Endometrial microvascular endothelial cells (primary cell): Measurements from ENCODE around the gene SLC44A5. TPM values are rescaled to one million over a fixed set of nuclear protein-coding genes. Genes with fewer than 3 reads are reported as not detected.
"Not testable (repeated sequence)": the region's sequence is repeated elsewhere in the genome, so short reads cannot be mapped to it uniquely, and the experiment has no call there.

Experiments
- in situ Hi-C: cut with HindIII; loops from 2 replicates; pipeline ENCODE4 v1.10.0; 2017; ENCODE audit warnings: low sequenced_read_pairs, low pct_unique_long_range_greater_than_20kb; ENCODE audit errors: inconsistent ontology term
- total RNA-seq: library from RNA; depleted of rRNA; stranded (reverse); fragments of >200 nt; gene quantifications from one replicate; pipeline ENCODE4 v1.2.3, GENCODE V29; 2015; ENCODE audit errors: inconsistent ontology term

SLC44A5 gene
- total RNA-seq, 1 donor from 2014 or later: 1.4 TPM

DNA sequence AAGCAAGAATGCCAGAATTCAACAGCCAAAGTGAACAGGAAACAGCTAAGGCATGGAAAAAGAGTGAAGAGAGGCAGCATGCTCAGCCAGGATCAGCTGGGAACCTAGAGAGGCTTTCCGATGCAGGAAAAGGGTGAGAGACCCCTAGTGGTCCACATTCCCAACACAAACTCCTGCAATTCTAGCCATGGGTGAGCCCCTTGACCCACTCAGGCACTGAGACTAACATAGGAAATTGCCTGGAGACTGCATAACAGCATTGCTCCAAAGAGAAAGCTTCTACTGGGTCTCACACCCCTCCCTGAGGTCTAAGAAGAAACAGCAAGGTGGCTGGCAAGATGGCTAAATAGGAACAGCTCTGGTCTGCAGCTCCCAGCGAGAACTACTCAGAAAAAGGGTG lies 353.5 kb downstream of the SLC44A5 start:
- in situ Hi-C loops: no loop called here

DNA sequence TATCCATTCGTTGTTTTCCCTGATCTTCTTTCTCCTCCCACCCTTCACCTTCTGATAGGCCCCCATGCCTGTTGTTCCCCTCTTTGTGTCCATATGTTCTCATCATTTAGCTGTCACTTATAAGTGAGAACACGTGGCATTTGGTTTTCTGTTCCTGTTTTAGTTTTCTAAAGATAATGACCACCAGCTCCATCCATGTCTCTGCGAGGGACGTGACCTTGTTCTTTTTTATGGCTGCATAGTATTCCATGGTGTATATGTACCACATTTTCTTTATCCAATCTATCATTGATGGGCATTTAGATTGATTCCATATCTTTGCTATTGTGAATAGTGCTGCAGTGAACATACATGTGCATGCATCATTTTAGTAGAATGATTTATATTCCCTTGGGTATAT lies 360.8 kb downstream of the SLC44A5 start:
- in situ Hi-C loops: not testable (repeated sequence)

DNA sequence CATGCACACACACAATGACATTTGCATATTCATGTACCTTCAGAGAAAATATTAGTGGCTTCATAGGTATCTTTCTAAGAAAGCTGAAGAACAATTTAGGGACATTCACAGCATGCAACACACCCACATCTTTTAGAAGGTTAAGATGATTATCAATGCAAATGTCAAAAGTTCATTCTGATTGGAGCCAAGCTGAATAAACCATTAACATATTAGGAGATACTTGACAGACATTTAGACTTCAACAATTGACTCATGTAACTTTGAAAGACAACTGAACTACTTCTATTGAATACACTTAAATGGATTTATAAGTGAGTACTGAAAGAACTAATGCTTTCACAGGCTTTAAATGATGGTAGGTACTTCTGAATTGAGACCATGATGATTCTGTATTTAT lies 365.7 kb downstream of the SLC44A5 start:
- in situ Hi-C loops: no loop called here

DNA sequence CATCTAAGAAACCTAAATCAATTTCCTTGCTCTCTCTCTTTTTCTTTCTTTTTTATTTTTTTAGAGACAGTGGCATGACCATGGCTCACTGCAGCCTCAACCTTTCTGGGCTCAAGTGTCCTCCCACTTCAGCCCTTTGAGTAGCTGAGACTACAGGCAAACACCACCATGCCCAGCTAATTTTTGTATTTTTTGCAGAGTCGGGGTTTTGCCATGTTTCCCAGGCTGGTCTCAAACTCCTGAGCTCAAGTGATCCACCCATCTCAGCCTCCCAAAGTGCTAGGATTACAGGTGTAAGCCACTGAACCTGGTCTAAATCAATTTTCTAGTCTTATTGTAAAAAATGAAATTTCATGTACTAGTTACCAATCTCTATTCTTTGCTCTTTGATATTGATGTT lies 367.8 kb downstream of the SLC44A5 start:
- in situ Hi-C loops: no loop called here

DNA sequence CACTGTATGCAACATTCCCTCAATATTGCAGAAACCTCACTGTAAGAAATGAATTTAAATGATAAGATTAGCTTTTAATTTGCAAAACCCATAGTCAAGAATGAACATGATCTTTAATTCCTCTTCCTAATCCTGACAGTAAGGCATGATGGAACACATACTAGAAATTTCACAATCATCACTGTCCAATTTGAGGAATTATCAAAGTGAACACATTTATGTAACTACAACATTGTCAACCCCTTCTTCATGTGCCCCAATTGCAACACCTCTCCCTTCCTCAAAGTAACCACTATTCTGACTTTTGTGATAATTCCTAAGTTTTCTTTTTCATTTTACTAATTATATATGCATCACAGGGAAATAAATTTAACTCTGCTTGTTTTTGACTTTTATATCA lies 373.6 kb downstream of the SLC44A5 start:
- in situ Hi-C loops: loop anchor here (10.0 kb wide), 1 partner anchor 387 kb away; no protein-coding TSS in a partner anchor

DNA sequence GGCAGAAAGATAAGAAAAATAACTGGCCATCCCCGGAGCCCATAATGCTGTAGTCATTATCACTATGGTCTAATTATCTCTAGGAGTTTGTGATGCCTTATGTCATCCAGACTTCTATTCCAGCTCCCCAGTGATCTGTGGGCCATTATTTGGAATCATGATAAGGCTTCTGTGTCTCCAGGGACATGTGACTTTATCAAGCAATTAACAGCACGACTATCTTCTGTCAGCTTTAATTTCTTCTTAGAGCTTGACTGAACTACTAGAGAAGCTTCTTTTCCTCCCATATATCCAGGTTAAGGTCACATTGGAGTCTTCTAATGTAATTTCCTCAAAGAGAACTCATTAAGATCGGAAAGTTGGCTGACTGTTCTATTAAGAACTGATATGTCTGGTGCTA lies 376.4 kb downstream of the SLC44A5 start:
- in situ Hi-C loops: loop anchor here (10.0 kb wide), 1 partner anchor 390 kb away; no protein-coding TSS in a partner anchor

DNA sequence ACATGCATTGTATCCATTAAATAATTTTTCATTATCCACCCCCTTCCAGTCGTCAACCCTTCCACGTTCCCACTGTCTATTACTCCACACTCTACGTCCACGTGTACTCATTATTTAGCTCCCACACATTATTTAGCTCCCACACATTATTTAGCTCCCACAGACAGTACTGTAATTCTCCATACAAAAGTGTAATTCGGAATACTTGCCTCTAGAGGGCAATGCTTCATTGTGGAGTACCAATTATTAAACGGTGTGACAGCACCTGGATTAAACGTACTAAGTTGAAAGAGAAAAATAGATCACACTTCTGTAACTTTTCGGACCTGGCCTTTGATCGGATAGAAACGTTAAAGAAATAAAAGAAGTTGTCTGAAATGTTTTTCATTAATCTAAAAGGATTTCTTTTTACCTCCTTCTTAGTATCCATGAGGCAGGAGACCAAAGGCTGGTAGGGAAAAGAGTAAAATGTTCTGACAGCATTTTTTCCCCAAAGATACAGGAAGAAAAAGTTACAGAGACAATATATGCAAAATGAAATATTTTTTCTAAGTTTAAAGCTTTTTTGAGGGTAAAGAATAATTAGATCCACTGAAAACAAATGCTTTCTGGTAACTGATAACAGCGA lies 377.5 kb downstream of the SLC44A5 start:
- in situ Hi-C loops: loop anchor here (10.0 kb wide), 1 partner anchor 391 kb away; no protein-coding TSS in a partner anchor

DNA sequence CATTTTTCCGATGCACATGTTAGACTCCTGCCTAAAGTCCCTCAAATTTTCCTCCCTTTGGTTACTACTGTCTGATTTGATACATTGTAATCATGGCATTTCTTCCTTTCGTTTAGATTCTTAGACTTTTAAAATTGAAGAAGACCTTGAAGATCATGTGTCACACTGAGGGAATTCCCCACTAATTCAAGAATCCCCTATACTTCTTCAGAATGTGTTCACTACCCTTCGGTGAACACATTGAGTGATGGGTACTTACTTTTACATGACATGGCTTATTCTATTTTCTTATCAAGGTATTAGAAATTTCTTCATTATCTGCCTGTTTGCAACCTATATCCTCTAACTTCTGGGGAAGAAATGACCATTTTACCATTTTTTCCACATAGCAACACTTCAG lies 390.8 kb downstream of the SLC44A5 start:
- in situ Hi-C loops: no loop called here

DNA sequence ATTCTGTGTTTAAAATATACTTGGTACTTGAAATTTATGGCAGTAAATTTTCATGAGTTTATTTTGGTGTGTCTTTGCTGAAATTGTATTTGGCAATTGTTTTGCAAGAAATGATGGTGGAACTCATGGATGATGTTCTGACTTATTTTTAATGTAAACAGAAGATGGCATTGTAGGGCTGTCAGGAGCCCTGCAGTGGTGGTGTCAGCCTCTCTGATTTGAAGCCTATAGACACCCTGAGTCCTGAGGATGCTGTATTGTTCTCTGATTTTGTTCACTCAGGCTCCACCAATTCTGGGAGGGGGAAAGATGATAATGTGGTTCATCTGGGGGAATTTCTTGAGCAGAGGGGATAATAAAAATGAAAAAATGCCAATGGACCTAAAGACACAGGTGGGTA lies 396.9 kb downstream of the SLC44A5 start:
- in situ Hi-C loops: no loop called here

DNA sequence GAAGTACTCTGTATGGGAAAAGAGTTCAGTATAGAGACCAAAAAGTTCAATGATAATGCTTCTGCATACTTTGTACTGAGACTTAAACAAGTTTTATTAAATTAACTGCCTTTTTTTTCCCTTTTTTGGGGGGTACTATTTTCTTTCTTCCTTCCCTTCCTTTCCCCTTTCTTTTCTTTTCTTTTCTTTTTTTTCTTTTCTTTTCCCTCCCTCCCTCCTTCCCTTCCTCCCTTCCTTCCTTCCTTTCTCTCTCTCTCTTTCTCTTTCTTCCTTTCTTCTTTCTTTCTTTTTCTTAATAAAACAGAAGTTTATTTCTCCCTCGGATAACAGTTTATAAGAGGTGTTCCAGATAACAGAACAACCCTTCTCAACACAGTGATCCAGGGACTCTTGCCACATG lies 399.3 kb downstream of the SLC44A5 start:
- in situ Hi-C loops: no loop called here

DNA sequence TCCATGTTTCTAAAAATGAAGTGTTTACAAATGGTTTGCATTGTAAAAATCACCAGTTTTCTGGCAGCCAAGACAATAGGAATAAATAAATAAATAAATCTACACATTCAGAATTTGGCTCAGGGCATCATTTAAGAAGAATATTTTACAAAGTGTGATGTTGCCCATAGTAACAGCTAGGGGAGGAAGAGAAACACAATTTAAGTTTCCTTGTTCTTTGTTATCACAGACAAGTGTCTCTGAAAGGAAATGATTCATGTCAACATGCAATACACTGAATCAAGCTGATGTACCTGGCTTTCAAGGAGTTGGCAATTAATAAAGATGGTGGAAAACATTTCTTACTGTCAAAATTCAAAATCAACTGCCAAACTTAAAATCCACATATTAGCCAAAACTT lies 402.1 kb downstream of the SLC44A5 start:
- in situ Hi-C loops: no loop called here

DNA sequence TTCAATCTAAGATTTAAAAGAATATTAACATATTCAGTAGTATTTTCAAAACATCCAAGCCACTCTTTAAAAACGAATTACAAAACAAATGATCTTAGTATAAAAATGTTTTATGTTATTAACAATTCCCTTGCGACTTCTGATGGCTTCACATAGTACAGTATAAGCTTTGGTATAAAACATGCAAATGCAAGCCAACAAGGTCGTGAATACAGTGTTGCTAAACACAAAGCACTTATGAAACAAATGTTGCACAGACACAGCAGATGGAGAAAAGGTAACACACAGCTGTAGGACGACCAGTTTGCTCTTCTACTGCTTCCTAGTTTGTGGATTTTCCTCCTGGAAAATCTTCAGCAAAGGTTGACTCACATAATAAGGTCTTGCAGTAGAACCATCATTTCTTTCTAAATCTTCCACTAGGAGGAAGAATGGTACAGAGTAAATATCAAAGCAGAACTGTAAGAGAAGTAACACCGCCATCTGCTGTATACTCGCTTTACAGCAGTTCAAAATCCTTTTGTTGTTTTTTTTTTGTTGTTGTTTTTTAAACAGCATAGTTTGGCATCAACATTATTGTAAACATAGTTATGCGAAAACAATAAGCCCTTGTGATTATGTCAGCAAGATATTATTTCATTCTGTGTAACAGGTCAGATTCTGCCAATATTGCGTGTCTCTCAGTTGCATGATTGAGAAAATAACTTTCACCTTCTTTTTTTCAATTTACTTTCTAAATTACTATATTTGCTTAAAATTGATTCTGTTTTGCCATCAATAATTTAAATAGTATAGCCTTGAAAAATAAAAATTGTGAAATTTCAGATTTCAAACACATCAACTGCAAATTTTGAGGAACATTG lies 407.3 kb downstream of the SLC44A5 start:
- in situ Hi-C loops: no loop called here

DNA sequence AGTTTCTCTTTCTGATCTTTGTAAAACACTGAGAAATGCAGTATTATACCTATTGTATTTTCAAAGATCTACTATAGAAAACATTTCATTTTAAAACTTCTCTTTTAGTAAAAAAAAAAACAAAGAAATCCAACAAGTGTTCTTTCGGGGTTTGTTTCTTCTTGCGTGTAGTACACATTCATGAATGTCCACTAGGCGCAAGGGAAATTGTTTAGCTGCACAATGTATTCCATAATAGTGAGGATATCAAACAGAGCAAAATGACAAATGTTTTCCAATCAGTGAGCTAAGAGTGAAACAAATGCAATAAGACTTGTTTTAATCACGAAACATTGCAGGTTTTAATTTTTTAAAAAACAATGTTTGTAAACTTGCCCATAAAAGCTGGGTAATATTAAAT lies 408.2 kb downstream of the SLC44A5 start:
- in situ Hi-C loops: no loop called here

DNA sequence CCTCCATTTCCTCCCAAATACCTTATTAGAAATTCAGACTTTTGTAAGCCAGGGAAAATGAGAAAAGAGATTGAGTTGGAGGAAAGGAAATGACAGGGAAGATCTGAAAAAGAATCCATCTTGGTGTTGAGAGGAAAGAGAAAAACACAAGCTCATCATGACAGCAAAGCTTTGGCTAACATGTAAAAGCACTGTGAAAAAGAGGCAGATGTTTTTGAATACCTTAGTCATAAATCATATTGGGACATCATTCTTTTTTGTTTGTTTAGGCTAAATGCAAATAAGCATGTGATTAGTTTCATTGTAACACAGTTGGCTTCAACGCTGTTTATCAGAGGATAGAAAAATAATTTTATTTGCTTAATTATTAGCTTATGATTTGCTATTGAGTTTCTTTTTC lies 412.2 kb downstream of the SLC44A5 start:
- in situ Hi-C loops: loop anchor here (25.0 kb wide), 1 partner anchor 411 kb away; no protein-coding TSS in a partner anchor

DNA sequence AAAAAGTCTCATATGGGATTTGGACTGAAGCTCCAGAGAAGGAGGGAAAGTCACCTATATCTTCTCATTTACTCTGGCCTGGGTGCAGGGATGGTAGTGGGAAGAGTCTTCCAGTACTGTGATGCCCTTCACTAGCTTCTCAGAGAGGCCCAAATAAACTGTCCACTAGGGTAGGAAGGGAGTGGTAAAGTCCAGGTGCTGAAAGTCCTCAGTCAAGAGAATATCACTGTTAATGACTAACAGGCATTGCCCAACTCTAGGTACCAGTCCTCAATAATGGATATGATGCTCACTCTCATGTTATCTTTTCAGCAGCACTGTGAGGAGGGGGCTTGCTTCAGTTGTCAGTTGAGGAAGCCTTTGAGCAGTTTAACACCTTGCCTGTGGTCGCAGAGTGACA lies 412.8 kb downstream of the SLC44A5 start:
- in situ Hi-C loops: loop anchor here (25.0 kb wide), 1 partner anchor 411 kb away; no protein-coding TSS in a partner anchor

DNA sequence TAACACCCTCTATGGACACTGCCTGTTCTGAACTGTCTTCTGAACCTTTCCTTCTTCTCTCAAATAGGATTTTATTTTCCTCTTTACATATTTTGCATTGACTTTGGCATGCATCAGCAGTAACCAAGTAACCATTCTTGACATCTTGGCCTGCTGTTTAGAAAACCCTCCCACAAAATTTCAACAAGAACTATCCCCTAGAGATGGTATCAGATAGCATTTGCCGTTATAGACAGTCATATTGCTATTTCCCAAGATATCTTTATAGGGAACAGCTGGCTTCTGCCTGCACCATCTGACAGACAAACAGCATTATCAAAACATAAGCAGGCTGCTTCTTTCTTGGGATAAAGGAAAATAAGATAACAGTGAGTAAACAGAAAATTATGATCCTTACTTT lies 422.0 kb downstream of the SLC44A5 start:
- in situ Hi-C loops: loop anchor here (25.0 kb wide), 1 partner anchor 402 kb away; no protein-coding TSS in a partner anchor

DNA sequence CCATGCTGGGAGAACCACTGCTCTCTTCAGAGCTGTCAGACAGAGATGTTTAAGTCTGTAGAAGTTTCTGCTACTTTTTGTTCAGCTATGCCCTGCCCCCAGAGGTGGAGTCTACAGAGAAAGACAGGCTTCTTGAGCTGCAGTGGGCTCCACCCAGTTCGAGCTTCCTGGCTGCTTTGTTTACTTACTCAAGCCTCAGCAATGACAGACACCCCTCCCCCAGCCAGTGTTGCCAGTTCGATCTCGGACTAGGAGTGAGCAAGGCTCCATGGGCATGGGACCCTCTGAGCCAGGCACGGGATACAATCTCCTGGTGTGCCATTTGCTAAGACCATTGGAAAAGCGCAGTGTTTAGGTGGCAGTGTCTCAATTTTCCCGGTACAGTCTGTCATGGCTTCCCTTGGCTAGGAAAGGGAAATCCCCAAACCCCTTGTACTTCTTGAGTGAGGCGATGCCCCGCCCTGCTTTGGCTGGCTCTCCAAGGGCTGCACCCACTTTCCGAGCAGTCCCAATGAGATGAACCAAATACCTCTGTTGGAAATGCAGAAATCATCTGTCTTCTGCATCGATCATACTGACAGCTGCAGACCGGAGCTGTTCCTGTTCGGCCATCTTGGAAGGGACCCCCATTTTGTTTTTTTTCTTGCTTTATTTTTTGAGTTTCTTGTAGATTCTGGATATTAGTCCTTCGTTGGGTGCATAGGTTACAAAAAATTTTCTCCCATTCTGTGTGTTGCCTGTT lies 429.5 kb downstream of the SLC44A5 start:
- in situ Hi-C loops: loop anchor here (25.0 kb wide), 1 partner anchor 394 kb away; no protein-coding TSS in a partner anchor

DNA sequence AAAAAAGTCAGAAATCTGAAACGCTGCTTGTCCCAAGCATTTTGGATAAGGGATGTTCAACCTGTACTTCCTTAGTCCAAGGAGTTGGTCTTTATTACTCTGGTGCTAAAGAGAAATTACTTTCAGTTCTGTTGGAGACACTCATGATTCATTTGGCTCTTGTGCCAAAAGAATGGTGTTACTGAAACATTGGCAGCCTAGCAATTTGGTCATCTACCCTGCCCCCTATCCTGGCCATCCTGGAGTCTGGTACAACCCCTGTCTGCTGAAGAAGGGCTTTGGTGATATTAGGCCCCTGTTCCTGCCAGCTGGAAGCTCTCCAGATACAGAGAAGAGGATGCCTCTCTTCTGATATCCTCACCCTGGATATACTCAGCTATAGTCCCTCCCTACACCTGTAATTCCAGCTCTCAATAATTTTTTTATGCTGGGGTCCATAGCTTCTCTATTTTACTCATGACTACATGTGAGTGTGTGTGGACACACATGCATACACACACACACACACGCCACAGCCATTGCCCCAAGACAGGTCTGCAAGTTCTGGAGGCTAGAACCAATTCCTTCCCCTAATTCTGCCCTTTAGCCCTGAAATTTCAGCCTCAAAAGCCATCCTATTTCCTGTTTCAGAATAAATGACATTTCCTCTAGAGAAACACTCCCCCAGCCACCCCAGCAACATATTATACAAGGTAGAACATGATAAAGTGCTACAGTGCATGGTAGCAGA lies 436.7 kb downstream of the SLC44A5 start:
- in situ Hi-C loops: no loop called here

DNA sequence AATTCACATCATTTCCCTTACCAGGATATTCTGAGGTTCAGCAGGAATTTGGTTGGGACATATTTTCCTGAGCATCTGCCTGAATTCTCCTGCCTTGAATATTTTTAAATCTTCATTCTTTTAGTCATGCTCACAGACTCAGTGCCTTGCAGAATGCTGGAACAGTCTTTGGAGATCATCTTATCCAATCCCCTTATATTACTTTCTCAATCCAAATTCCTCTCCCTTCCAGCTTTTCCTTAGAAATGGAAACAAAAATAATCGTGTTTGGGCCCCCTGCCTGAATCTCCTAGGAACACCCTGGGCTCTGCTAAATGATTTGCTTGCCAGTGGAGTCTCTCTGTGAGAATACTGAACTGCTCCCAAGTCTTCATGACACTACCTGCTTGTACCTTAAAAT lies 438.4 kb downstream of the SLC44A5 start:
- in situ Hi-C loops: no loop called here
